HG03469 (cell line): Measurements from ENCODE around the gene CDC6.

Source experiments
- ATAC-seq: cut with Tn5 transposase; IDR thresholded peaks from one replicate; pipeline ENCODE4 v1.9.1; 2021; ENCODE audit warnings: mild to moderate bottlenecking, moderate library complexity, moderate number of reproducible peaks; ENCODE audit not compliant: unreplicated experiment

CDC6 gene

GRCh38 chr17:40310882-40311391 is 23.3 kb downstream of the CDC6 start:
- ATAC-seq, result no peak

GRCh38 chr17:40311575-40311974 is 23.9 kb downstream of the CDC6 start:
- no peak for ATAC-seq

GRCh38 chr17:40312131-40312731 is 24.6 kb downstream of the CDC6 start:
- ATAC-seq, result no peak

GRCh38 chr17:40312893-40313667 is 25.4 kb downstream of the CDC6 start:
- ATAC-seq, result no peak

GRCh38 chr17:40313668-40314583 is 26.2 kb downstream of the CDC6 start:
- no peak for ATAC-seq

- no peak for ATAC-seq
Measured at GRCh38 chr17:40314584-40314956, 26.9 kb downstream of the CDC6 start.

GRCh38 chr17:40315206-40315605 is 27.5 kb downstream of the CDC6 start:
- no peak for ATAC-seq

GRCh38 chr17:40315678-40316570 is 28.2 kb downstream of the CDC6 start:
- ATAC-seq, result no peak

- no peak for ATAC-seq
Measured at GRCh38 chr17:40316571-40317344, 29.1 kb downstream of the CDC6 start.

GRCh38 chr17:40317345-40317873 is 29.7 kb downstream of the CDC6 start:
- no peak for ATAC-seq

GRCh38 chr17:40317880-40318829 is 30.5 kb downstream of the CDC6 start:
- peak; percentile 38 for ATAC-seq

GRCh38 chr17:40318830-40319391 is 31.2 kb downstream of the CDC6 start:
- no peak for ATAC-seq

GRCh38 chr17:40319651-40320540 is 32.2 kb downstream of the CDC6 start:
- ATAC-seq, result no peak

GRCh38 chr17:40320756-40321523 is 33.3 kb downstream of the CDC6 start:
- ATAC-seq, result no peak

- no peak for ATAC-seq
Measured at GRCh38 chr17:40321524-40321929, 33.8 kb downstream of the CDC6 start.

GRCh38 chr17:40321961-40322357 is 34.3 kb downstream of the CDC6 start:
- ATAC-seq, result no peak
